HG02678 (cell line): ENCODE measurements around the gene CMAS.
"Not testable (repeated sequence)": the region's sequence is repeated elsewhere in the genome, so short reads cannot be mapped to it uniquely, and the experiment has no call there.

Experiments
- ATAC-seq: cut with Tn5 transposase; IDR thresholded peaks from one replicate; pipeline ENCODE4 v1.9.1; 2021; ENCODE audit warnings: mild to moderate bottlenecking, moderate library complexity; ENCODE audit not compliant: unreplicated experiment

Gene CMAS

GRCh38 chr12:22046968-22047390 lies 961 bp downstream of the CMAS start:
- ATAC-seq = no peak

DNA sequence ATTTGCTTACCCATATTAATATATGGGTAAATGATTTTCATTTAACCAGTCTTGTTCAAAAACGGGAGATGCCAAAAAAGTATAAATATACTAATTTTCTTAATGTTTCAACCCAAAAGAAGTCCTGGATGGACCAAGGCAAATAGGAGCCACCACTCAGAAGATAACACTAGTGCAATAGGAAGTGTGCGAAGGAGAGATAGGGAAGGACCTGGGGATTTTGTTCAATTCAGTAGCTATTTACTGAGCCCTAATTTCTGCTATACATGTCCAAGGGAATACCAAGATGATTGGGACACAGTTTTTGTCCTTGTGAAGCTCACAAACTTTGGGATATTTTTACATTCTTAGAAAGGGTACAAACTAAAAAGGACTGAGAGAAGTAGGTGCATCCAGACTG lies 1.5 kb downstream of the CMAS start:
- ATAC-seq = no peak

DNA sequence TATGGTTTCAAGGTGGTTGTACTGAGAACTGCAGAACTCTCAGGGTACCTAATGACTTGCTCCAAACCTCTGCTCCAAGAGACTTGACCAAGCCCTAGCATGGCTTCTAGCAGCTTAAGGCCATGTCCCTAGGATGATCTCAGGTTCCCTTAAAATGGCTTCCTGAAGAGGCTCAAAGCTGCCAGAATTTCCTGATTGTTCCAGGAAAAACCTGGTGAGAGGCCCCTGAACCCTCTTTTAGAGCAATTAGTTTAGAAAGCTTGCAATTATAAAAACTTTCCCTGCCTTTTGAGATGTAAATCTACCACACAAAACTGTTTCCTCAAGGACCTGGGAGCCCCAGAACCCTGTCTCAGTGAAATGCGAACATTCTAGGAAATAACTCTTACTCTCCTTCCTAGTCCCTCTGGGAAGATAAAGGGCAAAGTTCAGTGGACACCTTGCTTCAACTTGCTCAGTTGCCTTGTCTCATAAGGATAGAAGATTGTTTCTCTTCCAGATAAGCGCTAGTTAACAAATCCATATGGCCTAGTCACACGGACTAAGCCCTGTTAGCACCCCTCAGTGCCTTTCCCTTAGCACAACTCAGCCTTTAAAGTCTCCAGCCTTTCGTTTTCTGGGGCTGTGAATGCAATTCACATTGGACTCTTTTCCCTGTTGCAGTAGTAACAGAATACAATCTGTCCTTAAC lies 2.5 kb downstream of the CMAS start:
- ATAC-seq = no peak

DNA sequence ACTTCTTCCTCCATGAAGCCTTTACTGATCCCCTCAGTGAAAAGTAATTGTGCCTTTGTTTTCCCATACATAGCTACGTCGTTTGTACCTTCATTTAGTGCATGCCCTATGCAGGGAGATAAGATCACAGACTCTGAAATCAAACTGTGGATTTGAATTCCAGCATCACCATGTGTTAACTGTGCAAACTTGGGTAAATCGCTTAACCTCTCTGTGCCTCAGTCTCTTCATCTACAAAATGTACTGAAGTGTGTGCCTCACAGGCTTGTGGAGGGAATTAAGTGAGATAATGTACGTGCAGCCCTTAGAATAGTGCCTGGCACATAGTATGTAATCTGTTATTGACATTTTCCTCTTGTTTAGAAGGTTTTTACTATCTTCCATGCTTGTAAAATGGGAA lies 4.1 kb downstream of the CMAS start:
- ATAC-seq = no peak

DNA sequence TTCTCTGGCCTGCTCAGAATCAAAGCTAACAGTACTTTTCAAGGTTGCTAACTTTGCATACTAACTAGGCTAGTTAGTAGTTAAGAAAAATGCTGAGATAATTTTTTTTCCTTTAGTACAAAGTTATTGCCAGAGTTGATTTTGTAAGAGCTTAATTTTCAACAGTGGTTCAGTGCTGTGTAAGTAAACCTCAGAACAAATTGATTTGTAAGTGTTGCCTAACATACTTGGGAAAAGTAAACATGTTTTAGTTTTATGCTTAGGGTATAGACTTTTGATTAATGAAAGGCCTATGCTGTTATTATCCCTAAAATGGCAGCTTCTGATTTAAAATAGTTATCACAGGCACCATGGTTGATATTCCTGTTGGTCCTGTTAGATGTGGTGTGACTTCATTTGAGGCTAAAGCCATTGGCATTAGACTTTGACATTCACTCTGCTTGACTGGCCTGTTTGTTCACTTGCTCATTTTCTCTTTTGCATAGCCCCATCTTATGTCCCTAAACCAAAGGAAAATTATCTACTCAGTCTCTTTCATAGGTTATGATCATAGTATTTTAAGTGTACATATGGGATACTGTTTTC lies 5.2 kb downstream of the CMAS start:
- no peak for ATAC-seq

GRCh38 chr12:22052994-22053393 lies 7.0 kb downstream of the CMAS start:
- not testable (repeated sequence) for ATAC-seq

- ATAC-seq = no peak
These were observed 8.1 kb downstream of the CMAS start for GRCh38 chr12:22054155-22054554.

- no peak for ATAC-seq
These were observed 10.6 kb downstream of the CMAS start for GRCh38 chr12:22056607-22057006.

GRCh38 chr12:22059976-22060647 lies 14.1 kb downstream of the CMAS start:
- no peak for ATAC-seq

DNA sequence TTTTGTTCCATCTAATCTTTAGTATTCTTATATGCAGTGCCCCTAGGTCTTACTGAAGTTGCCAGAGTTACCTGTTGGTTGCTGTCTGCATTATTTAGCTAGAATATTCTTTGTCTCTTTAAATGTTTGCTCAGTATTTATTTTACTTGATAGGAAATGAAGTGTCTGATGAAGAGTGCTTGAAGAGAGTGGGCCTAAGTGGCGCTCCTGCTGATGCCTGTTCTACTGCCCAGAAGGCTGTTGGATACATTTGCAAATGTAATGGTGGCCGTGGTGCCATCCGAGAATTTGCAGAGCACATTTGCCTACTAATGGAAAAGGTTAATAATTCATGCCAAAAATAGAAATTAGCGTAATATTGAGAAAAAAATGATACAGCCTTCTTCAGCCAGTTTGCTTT lies 18.9 kb downstream of the CMAS start:
- ATAC-seq = no peak

DNA sequence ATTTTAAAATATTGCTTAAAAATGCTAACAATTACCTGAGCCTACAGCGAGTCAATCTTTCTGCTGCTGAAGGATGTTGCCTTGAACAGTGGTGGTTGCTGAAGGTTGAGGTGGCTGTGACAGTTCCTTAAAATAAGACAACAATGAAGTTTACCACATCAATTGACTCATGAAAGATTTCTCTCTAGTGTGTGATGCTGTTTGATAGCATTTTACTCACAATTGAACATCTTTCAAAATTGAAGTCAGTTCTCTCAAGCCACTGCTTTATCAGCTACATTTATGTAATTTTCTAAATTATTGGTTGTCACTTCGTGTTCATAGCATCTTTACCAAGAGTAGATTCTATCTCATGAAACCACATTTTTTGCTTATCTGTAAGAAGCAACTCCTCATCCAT lies 20.3 kb downstream of the CMAS start:
- no peak for ATAC-seq

GRCh38 chr12:22069851-22070250 lies 23.8 kb downstream of the CMAS start:
- no peak for ATAC-seq

DNA sequence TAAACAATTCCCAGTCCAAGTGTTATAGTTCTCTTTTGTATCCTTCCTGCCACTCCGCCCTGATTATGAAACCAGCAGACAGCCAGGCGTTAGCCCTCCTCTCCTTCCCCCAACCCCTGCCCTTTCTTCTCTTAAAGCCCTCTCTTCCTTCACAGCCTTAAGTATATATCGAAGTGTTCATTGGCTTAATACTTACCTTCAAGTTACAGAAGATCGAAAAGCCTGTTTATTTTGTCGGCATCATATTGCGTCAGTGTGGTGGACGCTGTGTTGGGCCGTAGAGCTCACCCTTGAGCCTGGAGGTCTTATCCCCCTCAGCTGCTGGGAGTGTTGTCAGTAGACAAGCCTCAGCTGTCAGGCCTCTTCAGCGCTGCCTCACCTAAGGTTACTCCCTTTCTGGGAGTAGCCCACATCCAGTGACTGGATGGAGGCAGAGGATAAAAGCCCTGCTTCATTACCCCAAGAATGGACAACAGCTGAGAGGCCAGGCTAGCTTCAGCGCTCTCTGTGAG lies 36.2 kb downstream of the CMAS start:
- ATAC-seq = no peak

GRCh38 chr12:22083167-22083566 lies 37.1 kb downstream of the CMAS start:
- no peak for ATAC-seq

- ATAC-seq = no peak
These were observed 38.8 kb downstream of the CMAS start for GRCh38 chr12:22084852-22085251.

DNA sequence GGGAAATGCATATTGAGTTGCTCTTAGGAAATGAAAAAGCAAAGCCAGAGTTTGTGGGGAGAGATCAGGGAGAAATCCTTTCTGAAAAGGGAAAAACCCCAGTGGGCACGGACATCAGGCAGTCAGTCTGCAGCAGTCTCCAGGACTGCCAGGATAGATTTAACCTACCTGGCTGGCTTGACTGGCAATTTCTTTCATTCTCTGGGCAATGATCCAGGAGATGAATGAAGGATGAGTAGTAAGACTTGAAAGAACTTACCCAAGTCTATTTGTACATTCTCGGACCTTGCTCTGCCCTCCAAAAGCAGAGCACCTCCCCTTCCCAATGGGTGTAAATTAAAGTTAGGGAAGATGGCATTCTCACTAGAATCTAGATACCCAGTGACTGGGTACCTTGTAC lies 42.9 kb downstream of the CMAS start:
- no peak for ATAC-seq

GRCh38 chr12:22089486-22089885 lies 43.5 kb downstream of the CMAS start:
- ATAC-seq = no peak

DNA sequence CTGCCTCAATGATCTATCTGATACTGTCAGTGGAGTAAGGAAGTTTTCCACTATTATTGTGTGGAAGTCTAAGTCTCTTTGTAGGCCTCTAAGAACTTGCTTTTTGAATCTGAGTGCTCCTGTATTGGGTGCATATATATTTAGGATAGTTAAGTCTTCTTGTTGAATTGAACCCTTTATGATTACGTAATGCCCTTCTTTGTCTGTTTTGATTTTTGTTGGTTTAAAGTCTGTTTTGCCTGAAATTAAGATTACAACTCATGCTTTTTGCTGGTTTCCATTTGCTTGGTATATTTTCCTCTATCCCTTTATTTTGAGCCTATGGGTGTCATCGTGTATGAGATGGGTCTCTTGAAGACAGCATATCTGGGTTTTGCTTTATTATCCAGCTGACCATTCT lies 53.0 kb downstream of the CMAS start:
- ATAC-seq = not testable (repeated sequence)

GRCh38 chr12:22100958-22101748 lies 55.1 kb downstream of the CMAS start:
- peak; percentile 80 for ATAC-seq

DNA sequence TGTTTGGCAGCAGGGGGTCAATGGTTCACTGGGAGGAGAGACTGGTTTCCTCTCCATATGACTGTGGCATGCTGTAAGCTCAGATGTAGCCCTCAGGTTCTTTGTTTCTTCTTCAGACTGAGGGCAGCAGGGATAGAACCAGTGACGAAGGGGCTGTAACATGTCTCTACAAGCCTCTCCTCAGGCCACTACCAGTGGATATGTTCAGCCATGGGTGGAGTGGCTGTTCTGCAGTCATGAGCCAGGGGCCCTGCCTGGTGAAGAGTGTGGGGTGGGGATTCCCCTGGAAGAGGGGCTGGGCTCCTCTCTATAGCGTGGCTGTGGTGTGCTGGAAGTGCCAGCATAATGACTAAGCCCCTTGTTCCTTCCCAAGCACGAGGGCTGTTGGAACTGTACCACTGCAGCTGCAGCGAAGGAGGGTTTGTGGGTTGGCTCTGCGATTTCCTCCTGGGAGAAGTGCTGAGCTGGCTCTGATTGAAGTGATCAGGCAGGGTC lies 55.8 kb downstream of the CMAS start:
- peak; percentile 33 for ATAC-seq

DNA sequence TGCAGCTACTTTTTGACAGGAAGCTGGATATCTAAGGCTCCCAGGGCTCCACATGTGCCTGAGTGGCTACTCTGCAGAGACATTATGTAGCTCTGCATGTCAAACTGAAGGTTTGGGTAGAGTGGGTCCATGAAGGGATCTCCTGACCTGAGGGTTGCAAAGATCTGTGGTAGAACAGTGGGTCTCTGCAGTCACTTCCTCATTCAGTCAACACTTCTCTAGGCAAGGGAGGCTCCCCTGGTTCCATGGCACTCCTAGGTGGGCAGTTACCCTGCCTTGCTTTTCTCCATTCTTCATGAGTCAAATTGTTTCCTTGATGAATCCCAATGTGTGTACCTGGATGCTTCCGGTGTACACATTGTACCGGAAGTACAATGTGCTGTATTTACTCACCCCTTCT lies 57.4 kb downstream of the CMAS start:
- ATAC-seq = no peak
